RWPE2 (cell line): ENCODE measurements around the gene CRISP1.

Source experiments
- ATAC-seq: fragments of 200-7000 bp; cut with Tn5 transposase; 3 replicates; pipeline ENCODE4 v1.9.1; 2021; ENCODE audit warnings: low read depth
- DNase-seq: peaks from one replicate; pipeline ENCODE4 v3.0.0-alpha.2; 2020; ENCODE audit warnings: low spot score
- H3K27ac ChIP-seq: fragments of 450-650 bp; 2 replicates; pipeline ENCODE4 v1.5.1; 2017; ENCODE audit warnings: mild to moderate bottlenecking; ENCODE audit not compliant: poor library complexity, severe bottlenecking
- H3K27me3 ChIP-seq: fragments of 250-450 bp; sonication (Bioruptor Pico); 2 replicates; pipeline ENCODE4 v1.5.1; 2021; ENCODE audit warnings: mild to moderate bottlenecking, moderate library complexity; ENCODE audit not compliant: insufficient read depth, poor library complexity, severe bottlenecking
- H3K36me3 ChIP-seq: fragments of 250-450 bp; sonication (Bioruptor Pico); 2 replicates; pipeline ENCODE4 v1.5.1; 2020; ENCODE audit warnings: low read depth, mild to moderate bottlenecking, moderate library complexity
- H3K4me1 ChIP-seq: fragments of 250-450 bp; sonication (Bioruptor Pico); 2 replicates; pipeline ENCODE4 v1.5.1; 2021; ENCODE audit warnings: mild to moderate bottlenecking, moderate library complexity; ENCODE audit not compliant: insufficient read depth, poor library complexity, severe bottlenecking
- H3K4me3 ChIP-seq: fragments of 250-450 bp; sonication (Bioruptor Pico); 2 replicates; pipeline ENCODE4 v1.5.1; 2021; ENCODE audit warnings: mild to moderate bottlenecking, moderate library complexity; ENCODE audit not compliant: severe bottlenecking
- H3K9me3 ChIP-seq: fragments of 250-450 bp; sonication (Bioruptor Pico); 2 replicates; pipeline ENCODE4 v1.5.1; 2021; ENCODE audit warnings: mild to moderate bottlenecking, moderate library complexity; ENCODE audit not compliant: severe bottlenecking
- TF ChIP-seq, protein P1 (sequence below): fragments of 450-650 bp; IDR thresholded peaks from one replicate; pipeline ENCODE4 v1.5.1; 2017; ENCODE audit warnings: mild to moderate bottlenecking, moderate library complexity; ENCODE audit not compliant: poor library complexity, severe bottlenecking

The CRISP1 gene

DNA sequence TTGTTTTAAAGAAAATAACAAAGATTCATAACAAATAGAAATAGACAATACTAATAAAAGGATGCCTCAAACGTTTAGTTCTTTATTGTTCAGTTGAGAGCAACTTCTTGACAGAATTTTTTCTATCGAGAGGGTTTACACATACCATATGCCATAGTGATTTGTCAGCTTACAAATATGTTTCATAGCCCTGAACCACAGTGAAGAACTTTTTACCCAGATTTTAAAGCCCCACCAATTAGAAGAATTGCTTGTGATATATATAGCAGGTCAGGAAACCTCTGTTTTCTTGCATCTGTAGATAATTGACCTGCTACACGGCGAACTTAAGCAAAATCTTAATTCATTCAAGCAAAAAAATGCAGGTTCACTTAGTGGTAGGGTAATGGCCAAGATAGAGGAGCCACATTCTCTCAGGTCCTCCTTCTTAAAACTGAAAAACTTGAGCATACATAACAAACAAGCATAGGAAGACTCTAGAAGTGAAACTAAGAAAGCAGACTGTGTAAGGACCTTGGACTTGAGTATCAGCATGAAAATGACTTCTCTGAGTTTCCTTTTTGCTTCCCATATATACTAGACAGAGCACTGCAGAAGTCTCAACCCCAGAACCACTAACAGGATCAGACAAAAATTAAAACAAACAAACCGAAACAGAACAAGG is 39.5 kb downstream of the CRISP1 start:
- H3K27me3 ChIP-seq: peaks cover 8% of the 10 kb centered on the region
- TF ChIP-seq, protein P1, sequence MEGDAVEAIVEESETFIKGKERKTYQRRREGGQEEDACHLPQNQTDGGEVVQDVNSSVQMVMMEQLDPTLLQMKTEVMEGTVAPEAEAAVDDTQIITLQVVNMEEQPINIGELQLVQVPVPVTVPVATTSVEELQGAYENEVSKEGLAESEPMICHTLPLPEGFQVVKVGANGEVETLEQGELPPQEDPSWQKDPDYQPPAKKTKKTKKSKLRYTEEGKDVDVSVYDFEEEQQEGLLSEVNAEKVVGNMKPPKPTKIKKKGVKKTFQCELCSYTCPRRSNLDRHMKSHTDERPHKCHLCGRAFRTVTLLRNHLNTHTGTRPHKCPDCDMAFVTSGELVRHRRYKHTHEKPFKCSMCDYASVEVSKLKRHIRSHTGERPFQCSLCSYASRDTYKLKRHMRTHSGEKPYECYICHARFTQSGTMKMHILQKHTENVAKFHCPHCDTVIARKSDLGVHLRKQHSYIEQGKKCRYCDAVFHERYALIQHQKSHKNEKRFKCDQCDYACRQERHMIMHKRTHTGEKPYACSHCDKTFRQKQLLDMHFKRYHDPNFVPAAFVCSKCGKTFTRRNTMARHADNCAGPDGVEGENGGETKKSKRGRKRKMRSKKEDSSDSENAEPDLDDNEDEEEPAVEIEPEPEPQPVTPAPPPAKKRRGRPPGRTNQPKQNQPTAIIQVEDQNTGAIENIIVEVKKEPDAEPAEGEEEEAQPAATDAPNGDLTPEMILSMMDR: no peak
- no peak for ATAC-seq
- H3K4me3 ChIP-seq: no peak overlapping the region
- no peaks in the 10 kb centered on the region for H3K4me1 ChIP-seq
- no peak for DNase-seq
- no peak overlapping the region for H3K27ac ChIP-seq
- no peaks in the 10 kb centered on the region for H3K9me3 ChIP-seq
- H3K36me3 ChIP-seq: no peaks in the 10 kb centered on the region

DNA sequence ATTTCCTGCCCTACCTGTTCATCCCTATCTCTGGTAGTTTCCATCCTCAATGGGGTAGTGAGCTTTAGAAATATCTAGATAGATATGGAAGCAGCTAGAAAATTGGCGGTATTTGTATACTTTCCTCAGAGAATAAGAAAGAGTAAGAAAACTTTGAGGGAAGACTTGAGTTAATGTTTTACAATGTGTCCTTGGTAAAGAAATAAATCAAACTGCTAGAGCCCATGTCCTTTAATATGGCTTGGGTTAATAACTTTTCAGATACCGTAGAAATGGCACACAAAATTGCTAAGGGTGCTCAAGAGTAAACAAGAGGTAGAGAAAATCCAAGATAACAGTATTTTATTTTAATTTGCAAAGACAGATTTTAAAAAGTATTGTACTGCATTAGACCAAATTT is 51.2 kb downstream of the CRISP1 start:
- H3K27ac ChIP-seq: no peak overlapping the region
- TF ChIP-seq, protein P1: no peak
- H3K4me3 ChIP-seq: no peak overlapping the region
- no peaks in the 10 kb centered on the region for H3K36me3 ChIP-seq
- H3K27me3 ChIP-seq: no peaks in the 10 kb centered on the region
- H3K9me3 ChIP-seq: no peaks in the 10 kb centered on the region
- no peaks in the 10 kb centered on the region for H3K4me1 ChIP-seq
- ATAC-seq: no peak
- DNase-seq: no peak

DNA sequence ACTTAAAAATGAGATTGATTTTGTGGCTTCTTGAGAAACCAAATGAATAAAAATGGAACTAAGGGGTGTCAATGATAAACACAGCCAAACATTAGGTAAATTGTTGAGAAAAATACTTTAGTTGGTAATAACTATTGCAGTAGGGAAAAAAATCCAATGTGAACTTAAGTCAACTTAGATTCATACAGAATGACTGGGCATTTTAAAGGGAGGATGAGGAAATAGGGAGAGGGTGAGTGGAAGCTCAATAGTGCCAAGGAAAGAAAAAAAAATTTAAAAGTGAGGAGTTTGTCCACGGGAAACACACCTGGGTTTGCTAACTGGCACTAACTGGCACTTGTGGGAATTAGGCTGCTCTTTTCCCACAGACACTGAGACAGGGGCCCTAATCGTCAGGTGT is 53.1 kb downstream of the CRISP1 start:
- DNase-seq (no peak), ATAC-seq (no peak)
- Histone ChIP-seq H3K4me3 (no peak overlapping the region), H3K27me3 (no peaks in the 10 kb centered on the region), H3K27ac (no peak overlapping the region), H3K9me3 (no peaks in the 10 kb centered on the region), H3K36me3 (no peaks in the 10 kb centered on the region), H3K4me1 (no peaks in the 10 kb centered on the region)
- TF ChIP-seq, protein P1: no peak

DNA sequence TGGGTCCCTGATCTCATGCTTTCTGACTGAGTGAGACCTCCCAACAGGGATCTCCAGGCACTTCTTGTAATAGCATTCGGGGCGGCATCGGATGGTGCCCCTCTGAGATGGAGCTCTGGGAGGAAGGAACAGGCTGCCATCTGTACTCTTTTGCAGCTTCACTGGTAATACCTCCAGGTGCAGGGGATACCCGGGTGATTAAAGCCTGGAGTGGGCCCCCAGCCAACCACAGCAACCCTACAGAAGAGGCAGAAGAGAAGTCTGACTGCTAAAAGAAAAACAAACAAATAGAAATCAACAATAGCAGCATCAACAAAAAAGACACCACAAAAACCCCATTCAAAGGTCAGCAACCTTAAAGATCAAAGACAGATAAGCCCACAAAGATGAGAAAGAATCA is 60.2 kb downstream of the CRISP1 start:
- H3K4me1 ChIP-seq: no peaks in the 10 kb centered on the region
- no peaks in the 10 kb centered on the region for H3K9me3 ChIP-seq
- ATAC-seq: no peak
- DNase-seq: no peak
- H3K27ac ChIP-seq: no peak overlapping the region
- TF ChIP-seq, protein P1: no peak
- no peaks in the 10 kb centered on the region for H3K27me3 ChIP-seq
- H3K4me3 ChIP-seq: no peak overlapping the region
- H3K36me3 ChIP-seq: no peaks in the 10 kb centered on the region

DNA sequence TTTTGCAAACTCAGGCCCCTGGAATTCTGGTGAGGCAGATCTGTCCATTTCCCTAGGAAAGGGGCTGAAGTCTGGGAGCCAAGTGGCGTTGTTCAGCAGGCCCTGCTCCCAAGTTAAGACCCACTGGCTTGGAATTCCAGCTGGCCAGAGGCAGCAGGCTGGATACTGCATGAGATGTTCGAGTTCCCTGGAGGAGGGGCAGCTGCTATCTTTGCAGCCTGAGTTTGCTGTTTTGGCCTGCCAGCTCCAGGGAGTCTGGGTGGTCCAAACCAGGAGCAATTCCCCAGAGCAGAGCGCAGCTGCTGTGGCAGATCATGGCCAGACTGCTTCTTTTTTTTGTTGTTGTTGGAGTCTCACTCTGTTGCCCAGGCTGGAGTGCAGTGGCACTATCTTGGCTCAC is 61.1 kb downstream of the CRISP1 start:
- DNase-seq (no peak), ATAC-seq (no peak)
- H3K4me3 ChIP-seq: no peak overlapping the region
- TF ChIP-seq, protein P1: no peak
- H3K27ac ChIP-seq: no peak overlapping the region
- no peaks in the 10 kb centered on the region for H3K36me3 ChIP-seq
- no peaks in the 10 kb centered on the region for H3K4me1 ChIP-seq
- H3K27me3 ChIP-seq: no peaks in the 10 kb centered on the region
- no peaks in the 10 kb centered on the region for H3K9me3 ChIP-seq
